A549 (cell line): ENCODE measurements around the gene DGKD. TPM values are rescaled to one million over a fixed set of nuclear protein-coding genes. Genes with fewer than 3 reads are reported as not detected.

Source experiments
- ATAC-seq, 2 experiments: fragments of 200-7000 bp in 1 of 2; fragments of >200 bp in 1 of 2; cut with Nextera tagmentation in 1 of 2; cut with Tn5 transposase in 1 of 2; 3 replicates each; pipeline versions ENCODE4 v1.8.0 to v1.9.1; 2018 to 2020; ENCODE audit warnings: mild to moderate bottlenecking in 1 of 2, moderate library complexity in 1 of 2
- CTCF ChIA-PET: fragments of 300-600 bp; sonication (Branson Sonifier 250); formaldehyde crosslinking; extraction: SDS; loops from one replicate; lab custom pipeline; 2021; ENCODE audit warnings: antibody characterized with exemption, inconsistent platforms; lab: Yijun Ruan, JAX
- POLR2A ChIA-PET: fragments of 350-600 bp; formaldehyde crosslinking; extraction: SDS; loops from one replicate; lab custom pipeline; 2021; ENCODE audit warnings: antibody characterized with exemption, inconsistent platforms; lab: Yijun Ruan, JAX
- DNase-seq, 2 experiments: peaks; one replicate each; pipeline versions ENCODE4 v3.0.0 to v3.0.0-alpha.2; 2011 to 2016; ENCODE audit warnings: low read depth in 1 of 2, low spot score in 1 of 2
- FAIRE-seq: peaks from 2 replicates; lab custom pipeline; 2011; peaks lifted over from hg19 to GRCh38; lab: Jason Lieb, UNC
- H3K27ac ChIP-seq, 2 experiments: fragments of >200 bp; sonication (Bioruptor Twin); formaldehyde crosslinking; 3 replicates each; pipeline ENCODE4 v1.5.1; 2016 to 2017
- H3K4me1 ChIP-seq: fragments of >200 bp; sonication (Bioruptor Twin); formaldehyde crosslinking; 3 replicates; pipeline ENCODE4 v1.6.1; 2016
- H3K4me2 ChIP-seq: fragments of >200 bp; sonication (Bioruptor Twin); formaldehyde crosslinking; 3 replicates; pipeline ENCODE4 v1.6.1; 2016
- H3K4me3 ChIP-seq: fragments of >200 bp; sonication (Bioruptor Twin); formaldehyde crosslinking; 3 replicates; pipeline ENCODE4 v1.5.1; 2016
- H3K9me3 ChIP-seq: fragments of >200 bp; sonication (Bioruptor Twin); formaldehyde crosslinking; 3 replicates; pipeline ENCODE4 v1.6.1; 2016
- ATOH8 ChIP-seq: fragments of 250-450 bp; sonication (Bioruptor Pico); IDR thresholded peaks from 2 replicates; pipeline ENCODE4 v1.5.0; 2020; ENCODE audit warnings: low read depth, mild to moderate bottlenecking, moderate library complexity
- CBX8 ChIP-seq: fragments of 200-600 bp; sonication (generic); IDR thresholded peaks from 2 replicates; pipeline ENCODE4 v1.6.1; 2016
- CTCF ChIP-seq: fragments of >200 bp; sonication (Bioruptor Twin); formaldehyde crosslinking; IDR thresholded peaks from 3 replicates; pipeline ENCODE4 v1.5.1; 2016
- ESRRA ChIP-seq: fragments of 150-350 bp; IDR thresholded peaks from 2 replicates; pipeline ENCODE4 v1.6.1; 2014; ENCODE audit warnings: mild to moderate bottlenecking, low read length, borderline replicate concordance
- HDAC2 ChIP-seq: fragments of 200-600 bp; sonication (generic); IDR thresholded peaks from 2 replicates; pipeline ENCODE4 v1.6.1; 2016
- HEYL ChIP-seq: fragments of 250-450 bp; sonication (Bioruptor Pico); IDR thresholded peaks from 2 replicates; pipeline ENCODE4 v1.8.0; 2021; ENCODE audit warnings: mild to moderate bottlenecking, moderate library complexity
- JUNB ChIP-seq: fragments of >200 bp; sonication (Bioruptor Twin); formaldehyde crosslinking; IDR thresholded peaks from 2 replicates; pipeline ENCODE4 v1.6.1; 2016
- KDM1A ChIP-seq: fragments of 200-600 bp; sonication (generic); IDR thresholded peaks from 2 replicates; pipeline ENCODE4 v1.6.1; 2016; ENCODE audit warnings: low read depth, mild to moderate bottlenecking
- KDM5A ChIP-seq: fragments of 200-600 bp; sonication (generic); IDR thresholded peaks from 2 replicates; pipeline ENCODE4 v1.6.1; 2016; ENCODE audit warnings: antibody characterized with exemption, mild to moderate bottlenecking
- MAZ ChIP-seq: fragments of 150-350 bp; IDR thresholded peaks from 2 replicates; pipeline ENCODE4 v1.6.1; 2014; ENCODE audit warnings: antibody characterized with exemption, low read depth, low read length, borderline replicate concordance
- MYC ChIP-seq: IDR thresholded peaks from 2 replicates; pipeline ENCODE4 v1.6.1; 2012; ENCODE audit warnings: mild to moderate bottlenecking, inconsistent platforms, low read length, improper control_type of control experiment, borderline replicate concordance
- PHF8 ChIP-seq: fragments of 200-600 bp; sonication (generic); IDR thresholded peaks from 2 replicates; pipeline ENCODE4 v1.6.1; 2016; ENCODE audit warnings: low read depth, mild to moderate bottlenecking, antibody characterized with exemption, moderate library complexity, borderline replicate concordance
- RCOR1 ChIP-seq: fragments of 150-350 bp; IDR thresholded peaks from 2 replicates; pipeline ENCODE4 v1.6.1; 2014; ENCODE audit warnings: antibody characterized with exemption, low read length, low read depth
- SMC3 ChIP-seq: fragments of >200 bp; sonication (Bioruptor Twin); formaldehyde crosslinking; IDR thresholded peaks from 3 replicates; pipeline ENCODE4 v1.6.1; 2018; ENCODE audit warnings: inconsistent platforms
- SREBF2 ChIP-seq: fragments of 450-650 bp; IDR thresholded peaks from 2 replicates; pipeline ENCODE4 v1.6.1; 2014; ENCODE audit warnings: mild to moderate bottlenecking, moderate library complexity
- TFCP2L1 ChIP-seq: fragments of 250-450 bp; sonication (Bioruptor Pico); IDR thresholded peaks from 2 replicates; pipeline ENCODE4 v1.5.0; 2021; ENCODE audit warnings: mild to moderate bottlenecking
- TP53 ChIP-seq: fragments of 250-450 bp; sonication (Bioruptor Pico); IDR thresholded peaks from 2 replicates; pipeline ENCODE4 v1.5.0; 2021; ENCODE audit warnings: mild to moderate bottlenecking, moderate library complexity
- ZFP36 ChIP-seq: fragments of 450-650 bp; IDR thresholded peaks from 2 replicates; pipeline ENCODE4 v1.6.1; 2014; ENCODE audit warnings: borderline replicate concordance; ENCODE audit not compliant: partially characterized antibody
- ZNF302 ChIP-seq: fragments of 250-450 bp; sonication (Bioruptor Pico); IDR thresholded peaks from 2 replicates; pipeline ENCODE4 v1.9.0; 2021; ENCODE audit warnings: inconsistent platforms, mild to moderate bottlenecking, moderate library complexity
- ZSCAN20 ChIP-seq: fragments of 250-450 bp; sonication (Bioruptor Pico); IDR thresholded peaks from 2 replicates; pipeline ENCODE4 v1.8.0; 2022; ENCODE audit warnings: mild to moderate bottlenecking, moderate library complexity
- WGBS: methylation state at CpG from one replicate; pipeline ENCODE4 v1.1.6; 2017; ENCODE audit errors: missing lambda C conversion rate; 5-methylcytosine and 5-hydroxymethylcytosine counted together
- polyA plus RNA-seq, 4 experiments: library from polyadenylated mRNA; depleted of rRNA in 3 of 4; stranded (reverse); fragments of >200 nt; fragmentation: RNase III in 1 of 4; extraction: RNeasy Plus Mini Kit Qiagen cat#74134 plus additional on column Dnase treatment in 1 of 4; gene quantifications; 2 replicates in 3 of 4; 3 replicates in 1 of 4; pipeline ENCODE4 v1.2.3, GENCODE V29; 2011 to 2017

Gene DGKD
- polyA plus RNA-seq, 2 of the 4 experiments (the other 2 are of a cell fraction) = 68.8 to 99.6 TPM

DNA sequence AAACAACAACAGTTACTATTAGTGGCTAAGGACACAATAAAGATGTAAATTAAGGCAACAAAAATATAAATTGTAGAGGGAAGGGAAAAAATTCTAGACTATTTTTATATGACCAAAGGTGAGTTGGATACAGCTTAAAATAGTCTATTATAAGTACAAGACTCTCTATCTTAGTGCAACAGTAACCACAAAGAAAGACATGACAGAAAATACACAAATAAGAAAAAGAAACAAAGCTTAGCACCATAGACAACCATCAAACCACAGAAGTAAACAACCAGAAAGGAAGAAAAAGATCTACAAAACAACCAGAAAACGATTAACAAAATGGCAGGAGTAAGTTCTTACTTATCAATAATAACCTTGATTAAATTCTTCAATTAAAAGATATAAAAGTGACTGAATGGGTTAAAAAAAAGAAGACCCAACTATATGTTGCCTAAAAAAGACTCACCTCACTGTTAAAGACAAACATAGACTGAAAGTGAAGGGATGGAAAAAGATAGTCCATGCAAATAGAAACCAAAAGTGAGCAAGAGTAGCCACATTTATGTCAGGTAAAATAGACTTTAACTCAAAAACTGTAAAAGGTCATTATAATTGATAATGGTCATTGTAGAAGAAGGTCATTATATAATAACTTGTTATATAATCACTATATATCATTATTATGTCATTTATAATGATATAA is 149.8 kb downstream of the DGKD start:
- 92% methylated on average over 1 of the region's 1 CpG for whole genome bisulfite sequencing
- TF ChIP-seq TFCP2L1 (CRISPR knock-in tag) = no peak
- no peak for TF ChIP-seq ZSCAN20 (CRISPR knock-in tag)
- TF ChIP-seq KDM1A = no peak
- no peak for TF ChIP-seq JUNB
- TF ChIP-seq PHF8 = no peak
- no peak for TF ChIP-seq ATOH8 (CRISPR knock-in tag)
- no peak for TF ChIP-seq CTCF
- no peak for TF ChIP-seq MAZ

GRCh38 chr2:233513953-233514655 is 159.8 kb downstream of the DGKD start:
- TF ChIP-seq SREBF2 (no peak), TFCP2L1 (CRISPR knock-in tag) (no peak), MYC (no peak), RCOR1 (no peak), HDAC2 (no peak), SMC3 (no peak), ZFP36 (no peak), KDM5A (no peak), CBX8 (no peak), ESRRA (no peak), ZNF302 (CRISPR knock-in tag) (no peak), TP53 (no peak), HEYL (CRISPR knock-in tag) (no peak)
- Histone ChIP-seq H3K4me1 (peaks cover 31% of the 10 kb centered on the region), H3K4me2 (no peak overlapping the region), H3K4me3 (no peak overlapping the region), H3K9me3 (peaks cover 19% of the 10 kb centered on the region; the same call in 2 of the 3 replicates), H3K27ac (peak overlapping the region; percentile 29 to 41; a peak in 4 of 6 replicates)
- ChIA-PET CTCF (interaction anchor here (0.8 kb wide), 1 partner anchor 325 kb away, joined by 3 read pairs; no protein-coding TSS in a partner anchor), POLR2A (no interaction called here)
- DNase-seq (no peak), FAIRE-seq (no peak), ATAC-seq (no peak)
- 91% methylated on average over 7 of the region's 7 CpGs for WGBS

More for the DNA sequence above, 149.8 kb downstream of the DGKD start:
- ChIA-PET POLR2A (no interaction called here), CTCF (interaction anchor here (0.5 to 1.9 kb wide), 3 partner anchors 14 to 887 kb away, joined by 3 to 6 read pairs (median 3); no protein-coding TSS in a partner anchor)
- Histone ChIP-seq H3K4me1 (no peaks in the 10 kb centered on the region), H3K4me3 (no peak overlapping the region), H3K4me2 (no peak overlapping the region), H3K27ac (no peak overlapping the region), H3K9me3 (peaks cover 40% of the 10 kb centered on the region)
- ATAC-seq (no peak), FAIRE-seq (no peak), DNase-seq (no peak)
